Prostate gland (tissue), 2 donors: ENCODE results near the gene TESMIN. TPM values are rescaled to one million over a fixed set of nuclear protein-coding genes. Genes with fewer than 3 reads are reported as not detected.

Experiments used
- DNase-seq: peaks from one replicate; pipeline ENCODE4 v3.0.0-alpha.2; 2019; ENCODE audit warnings: low spot score
- H3K27ac ChIP-seq, 2 donors: fragments of 200-600 bp; sonication (generic); 2 replicates each; pipeline ENCODE4 v1.5.1; 2017 to 2019
- H3K27me3 ChIP-seq: fragments of 200-600 bp; sonication (generic); replicated peaks from 2 replicates; pipeline ENCODE4 v1.5.1; 2019; ENCODE audit not compliant: insufficient read depth
- H3K36me3 ChIP-seq, 2 donors: fragments of 200-600 bp; sonication (generic); 1 replicate in 1 of 2; 2 replicates in 1 of 2; pipeline versions ENCODE4 v1.5.1 to v1.8.1; 2017 to 2019
- H3K4me1 ChIP-seq: fragments of 200-600 bp; sonication (generic); replicated peaks from 2 replicates; pipeline ENCODE4 v1.5.1; 2019
- H3K4me3 ChIP-seq, 2 donors: fragments of 200-600 bp; sonication (generic); 2 replicates each; pipeline ENCODE4 v1.5.1; 2017 to 2019
- H3K9me3 ChIP-seq: fragments of 200-600 bp; sonication (generic); 2 replicates; pipeline ENCODE4 v1.5.1; 2017
- POLR2A ChIP-seq: fragments of 450-650 bp; IDR thresholded peaks from one replicate; pipeline ENCODE4 v1.6.1; 2016; ENCODE audit warnings: antibody characterized with exemption, mild to moderate bottlenecking
- POLR2AphosphoS5 ChIP-seq: sonication (generic); formaldehyde crosslinking; IDR thresholded peaks from one replicate; pipeline ENCODE4 v1.6.1; 2017; ENCODE audit warnings: antibody characterized with exemption
- WGBS: methylation state at CpG from one replicate; pipeline ENCODE4 v1.1.5; 2018; 5-methylcytosine and 5-hydroxymethylcytosine counted together
- intact Hi-C: fragments of 100-400 bp; cut with DNase I; formaldehyde crosslinking; loops from one replicate; pipeline ENCODE4 v1.14.2; 2022
- total RNA-seq, 2 donors: library from RNA; depleted of rRNA; stranded (reverse); fragments of >200 nt; gene quantifications; one replicate each; pipeline ENCODE4 v1.1.0, GENCODE V29; 2016
- TF ChIP-seq, protein P1 (sequence below), 4 experiments: fragments of 200-600 bp in 2 of 4; fragments of 450-650 bp in 2 of 4; sonication (generic) in 2 of 4; IDR thresholded peaks; 1 replicate in 3 of 4; 2 replicates in 1 of 4; pipeline ENCODE4 v1.5.1; 2016 to 2019; ENCODE audit warnings: antibody characterized with exemption in 4 of 4, mild to moderate bottlenecking in 2 of 4, moderate library complexity in 2 of 4

Gene TESMIN
- total RNA-seq, 2 donors from 2014 or later = 20.6 to 24.5 TPM

DNA sequence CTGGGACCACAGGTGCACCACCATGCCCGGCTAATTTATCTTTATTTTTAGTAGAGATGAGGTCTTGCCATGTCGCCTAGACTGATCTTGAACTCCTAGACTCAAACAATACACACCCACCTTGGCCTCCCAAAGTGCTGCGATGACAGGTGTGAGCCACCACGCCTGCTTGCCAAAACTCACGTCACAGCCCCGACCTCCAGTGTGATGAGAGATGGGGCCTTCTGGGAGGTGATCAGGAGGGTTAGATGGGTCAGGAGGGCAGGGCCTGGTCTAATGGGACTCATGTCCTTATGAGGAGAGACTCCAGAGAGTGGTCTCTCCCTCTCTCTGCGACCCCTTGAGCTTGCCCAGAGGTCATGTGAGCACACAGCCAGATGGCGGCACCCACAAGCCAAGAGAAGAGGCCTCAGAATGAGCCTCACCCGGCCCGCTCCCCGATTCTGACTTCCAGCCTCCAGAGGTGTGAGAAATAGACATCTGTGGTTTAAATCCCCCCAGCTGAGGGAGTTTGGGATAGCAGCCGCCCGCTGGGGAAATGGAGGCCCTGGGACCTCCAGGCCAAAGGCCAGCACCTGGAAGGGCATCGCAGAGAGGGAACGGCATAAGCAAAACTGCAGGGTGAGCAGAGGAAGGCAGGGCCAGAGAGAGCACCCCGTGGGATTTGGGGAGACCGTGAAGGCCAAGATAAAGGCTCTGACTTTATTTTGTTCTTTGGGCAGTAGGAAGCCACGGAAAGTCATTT is 91.1 kb downstream of the TESMIN start:
- Histone ChIP-seq H3K4me3 (no peak overlapping the region), H3K4me1 (peaks cover 2% of the 10 kb centered on the region), H3K27ac (no peak overlapping the region), H3K36me3 (no peaks in the 10 kb centered on the region), H3K27me3 (no peaks in the 10 kb centered on the region), H3K9me3 (no peaks in the 10 kb centered on the region)
- WGBS = 97% methylated on average over 18 of the region's 18 CpGs
- intact Hi-C loops = no loop called here
- DNase-seq = no peak
- TF ChIP-seq POLR2AphosphoS5 = no peak
- no peak for TF ChIP-seq POLR2A
- TF ChIP-seq, protein P1, sequence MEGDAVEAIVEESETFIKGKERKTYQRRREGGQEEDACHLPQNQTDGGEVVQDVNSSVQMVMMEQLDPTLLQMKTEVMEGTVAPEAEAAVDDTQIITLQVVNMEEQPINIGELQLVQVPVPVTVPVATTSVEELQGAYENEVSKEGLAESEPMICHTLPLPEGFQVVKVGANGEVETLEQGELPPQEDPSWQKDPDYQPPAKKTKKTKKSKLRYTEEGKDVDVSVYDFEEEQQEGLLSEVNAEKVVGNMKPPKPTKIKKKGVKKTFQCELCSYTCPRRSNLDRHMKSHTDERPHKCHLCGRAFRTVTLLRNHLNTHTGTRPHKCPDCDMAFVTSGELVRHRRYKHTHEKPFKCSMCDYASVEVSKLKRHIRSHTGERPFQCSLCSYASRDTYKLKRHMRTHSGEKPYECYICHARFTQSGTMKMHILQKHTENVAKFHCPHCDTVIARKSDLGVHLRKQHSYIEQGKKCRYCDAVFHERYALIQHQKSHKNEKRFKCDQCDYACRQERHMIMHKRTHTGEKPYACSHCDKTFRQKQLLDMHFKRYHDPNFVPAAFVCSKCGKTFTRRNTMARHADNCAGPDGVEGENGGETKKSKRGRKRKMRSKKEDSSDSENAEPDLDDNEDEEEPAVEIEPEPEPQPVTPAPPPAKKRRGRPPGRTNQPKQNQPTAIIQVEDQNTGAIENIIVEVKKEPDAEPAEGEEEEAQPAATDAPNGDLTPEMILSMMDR (IDR thresholded peaks at IDR 0.05) = no peak

DNA sequence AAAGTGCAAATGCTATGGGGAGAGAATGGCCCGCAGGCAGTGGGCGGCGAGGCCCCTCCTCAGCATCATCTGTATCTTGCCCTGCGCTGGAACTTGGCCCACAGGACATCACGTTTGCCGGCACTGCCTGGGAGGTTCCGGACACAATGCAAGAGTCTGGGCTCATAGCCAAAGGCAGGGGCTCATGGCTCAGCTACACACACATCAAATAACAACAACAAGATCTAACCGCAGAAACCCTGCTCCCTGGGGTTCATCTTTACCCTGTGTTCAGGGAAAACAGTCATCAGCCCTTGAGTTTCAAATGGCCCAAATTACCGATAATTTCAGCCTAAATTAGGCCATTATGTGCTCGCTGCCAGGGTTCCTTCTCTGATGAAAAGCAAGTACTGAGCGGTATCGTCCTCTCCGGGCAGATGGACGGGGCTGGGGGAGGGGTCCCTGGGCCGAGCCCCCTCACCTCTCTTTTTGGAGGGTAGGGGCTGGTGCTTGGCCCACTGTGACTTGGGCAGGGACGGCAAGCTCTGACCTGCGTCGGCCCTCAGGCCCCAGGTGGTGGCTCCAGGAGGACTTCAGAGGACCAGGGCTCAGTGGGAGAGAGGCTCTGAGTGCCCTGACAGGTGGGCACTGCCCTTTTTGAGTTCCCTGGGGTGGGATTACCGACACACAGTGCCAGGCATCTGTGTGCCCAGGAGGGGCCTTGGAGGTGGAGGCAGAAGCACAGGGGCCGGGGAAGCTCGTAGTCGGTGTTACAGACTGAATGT is 92.0 kb downstream of the TESMIN start:
- Histone ChIP-seq H3K36me3 (no peaks in the 10 kb centered on the region), H3K27me3 (no peaks in the 10 kb centered on the region), H3K4me1 (peaks cover 2% of the 10 kb centered on the region), H3K4me3 (no peak overlapping the region), H3K9me3 (no peaks in the 10 kb centered on the region), H3K27ac (peak overlapping the region; percentile 41 to 55)
- peak; percentile 93 for TF ChIP-seq POLR2AphosphoS5
- TF ChIP-seq POLR2A = peak; percentile 16
- TF ChIP-seq, protein P1 (IDR thresholded peaks at IDR 0.05) = no peak
- intact Hi-C loops = no loop called here
- DNase-seq = peak; percentile 93
- 40% methylated on average over 22 of the region's 22 CpGs for WGBS

DNA sequence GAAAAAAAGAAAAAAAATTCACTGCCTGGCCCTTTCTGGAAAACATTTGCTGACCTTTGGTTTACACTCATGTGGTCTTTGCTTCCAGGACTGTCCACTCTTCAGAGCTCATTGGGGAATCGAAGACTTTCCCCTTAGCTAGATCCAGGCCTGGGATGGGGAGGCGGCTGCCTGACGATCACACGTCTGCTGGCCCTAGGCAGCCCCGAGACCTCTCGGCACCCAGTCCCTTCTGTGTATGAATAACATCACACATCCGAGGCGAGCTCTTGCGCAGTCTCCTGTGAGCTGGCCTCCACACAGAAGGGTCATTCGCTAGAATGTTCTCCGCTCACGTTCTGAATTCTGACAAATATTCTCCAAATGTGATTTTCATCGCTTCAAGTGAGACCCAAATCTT is 92.7 kb downstream of the TESMIN start:
- Histone ChIP-seq H3K4me3 (no peak overlapping the region), H3K27ac (no peak overlapping the region)
- DNase-seq = no peak

DNA sequence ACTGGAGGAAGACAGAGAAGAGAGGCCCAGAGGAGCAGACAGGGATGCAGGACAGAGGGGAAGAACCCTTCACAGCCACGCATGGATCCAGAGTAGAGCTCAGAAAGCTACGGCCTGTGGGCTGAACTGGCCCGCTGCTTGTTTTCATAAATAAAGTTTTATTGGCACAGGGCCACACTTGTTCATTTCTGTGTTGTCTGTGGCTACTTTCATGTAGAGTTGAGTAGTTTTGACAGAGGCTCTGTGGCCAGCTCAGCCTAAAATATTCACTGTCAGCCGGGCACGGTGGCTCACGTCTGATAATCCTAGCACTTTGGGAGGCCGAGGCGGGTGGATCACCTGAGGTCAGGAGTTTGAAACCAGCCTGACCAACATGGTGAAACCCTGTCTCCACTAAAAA is 93.2 kb downstream of the TESMIN start:
- no peak overlapping the region for H3K4me3 ChIP-seq
- H3K27me3 ChIP-seq = no peaks in the 10 kb centered on the region
- no peak for DNase-seq
- H3K9me3 ChIP-seq = no peaks in the 10 kb centered on the region
- no peak overlapping the region for H3K27ac ChIP-seq
- no peaks in the 10 kb centered on the region for H3K36me3 ChIP-seq
- WGBS = 96% methylated on average over 8 of the region's 8 CpGs
- intact Hi-C loops = no loop called here
- TF ChIP-seq POLR2AphosphoS5 (no peak), POLR2A (no peak)
- TF ChIP-seq, protein P1 (IDR thresholded peaks at IDR 0.05) = no peak
- peaks cover 2% of the 10 kb centered on the region for H3K4me1 ChIP-seq

More for the DNA sequence above, 92.7 kb downstream of the TESMIN start:
- 76% methylated on average over 13 of the region's 13 CpGs for WGBS
- Histone ChIP-seq H3K4me1 (peaks cover 2% of the 10 kb centered on the region), H3K36me3 (no peaks in the 10 kb centered on the region), H3K9me3 (no peaks in the 10 kb centered on the region), H3K27me3 (no peaks in the 10 kb centered on the region)
- intact Hi-C loops = no loop called here
- TF ChIP-seq, protein P1 (IDR thresholded peaks at IDR 0.05) = no peak
- no peak for TF ChIP-seq POLR2A

Other genes with a start within 250 kb of the TESMIN start
- 1 to 10 TPM; 1.1 to 4.8 TPM for gene GAL, start 67.0 kb downstream of the TESMIN start, total RNA-seq
- 10 to 100 TPM; 33.3 to 55.2 TPM for gene CPT1A, start 90.4 kb upstream of the TESMIN start, total RNA-seq
- gene MRPL21, start 152.3 kb upstream of the TESMIN start, total RNA-seq = 10 to 100 TPM; 41.1 to 76.9 TPM
- 10 to 100 TPM; 17.3 to 34.0 TPM for gene IGHMBP2, start 152.4 kb upstream of the TESMIN start, total RNA-seq
- gene MRGPRD, start 229.5 kb upstream of the TESMIN start, total RNA-seq = not detected